T-helper 2 cell treated with Interferon-gamma antibody and Interleukin-4, amounts not matched to agents 5 μg/mL and 100 μg/mL, for 36 hours (primary cell): ENCODE measurements around the gene RHOBTB3.
"Not testable (repeated sequence)": the region's sequence is repeated elsewhere in the genome, so short reads cannot be mapped to it uniquely, and the experiment has no call there.

Experiments
- DNase-seq: peaks from one replicate; pipeline ENCODE4 v3.0.0; 2021; ENCODE audit warnings: low spot score
- H3K27ac Mint-ChIP-seq: one replicate; pipeline ENCODE4 v1.8.0; 2021; ENCODE audit warnings: mild to moderate bottlenecking, mixed read lengths
- H3K27me3 Mint-ChIP-seq: one replicate; pipeline ENCODE4 v1.8.0; 2021; ENCODE audit warnings: low read depth, mixed read lengths
- H3K36me3 Mint-ChIP-seq: one replicate; pipeline ENCODE4 v1.8.0; 2021; ENCODE audit warnings: low read depth, mixed read lengths
- H3K4me1 Mint-ChIP-seq: one replicate; pipeline ENCODE4 v1.8.0; 2021; ENCODE audit warnings: low read depth, mixed read lengths
- H3K4me3 Mint-ChIP-seq: one replicate; pipeline ENCODE4 v1.8.0; 2022; ENCODE audit warnings: mild to moderate bottlenecking, moderate library complexity, mixed read lengths
- H3K9me3 Mint-ChIP-seq: one replicate; pipeline ENCODE4 v1.8.0; 2021; ENCODE audit warnings: mixed read lengths

RHOBTB3 gene

GRCh38 chr5:95708876-95709275, 22.3 kb upstream of the RHOBTB3 start:
- Mint-ChIP-seq H3K9me3 (no peaks in the 10 kb centered on the region), H3K27me3 (peaks cover 31% of the 10 kb centered on the region), H3K4me1 (peaks cover 9% of the 10 kb centered on the region), H3K36me3 (no peaks in the 10 kb centered on the region), H3K4me3 (no peak overlapping the region), H3K27ac (no peak overlapping the region)
- no peak for DNase-seq

- no peak overlapping the region for H3K4me3 Mint-ChIP-seq
- H3K27me3 Mint-ChIP-seq, result peaks cover 33% of the 10 kb centered on the region
- H3K9me3 Mint-ChIP-seq, result no peaks in the 10 kb centered on the region
- H3K36me3 Mint-ChIP-seq, result no peaks in the 10 kb centered on the region
- DNase-seq, result no peak
- H3K4me1 Mint-ChIP-seq, result peaks cover 10% of the 10 kb centered on the region
- no peak overlapping the region for H3K27ac Mint-ChIP-seq
These were observed 21.0 kb upstream of the RHOBTB3 start for GRCh38 chr5:95709967-95710650.

- not testable (repeated sequence) for H3K36me3 Mint-ChIP-seq, DNase-seq, H3K4me3 Mint-ChIP-seq, H3K9me3 Mint-ChIP-seq, H3K27ac Mint-ChIP-seq
- Mint-ChIP-seq H3K27me3 (peaks cover 39% of the 10 kb centered on the region), H3K4me1 (peaks cover 16% of the 10 kb centered on the region)
These were observed 20.3 kb upstream of the RHOBTB3 start for GRCh38 chr5:95710651-95711500.

- H3K4me3 Mint-ChIP-seq, result no peak overlapping the region
- no peaks in the 10 kb centered on the region for H3K9me3 Mint-ChIP-seq
- H3K4me1 Mint-ChIP-seq, result peaks cover 15% of the 10 kb centered on the region
- H3K36me3 Mint-ChIP-seq, result no peaks in the 10 kb centered on the region
- no peak overlapping the region for H3K27ac Mint-ChIP-seq
- DNase-seq, result no peak
- H3K27me3 Mint-ChIP-seq, result peaks cover 44% of the 10 kb centered on the region
These were observed 19.4 kb upstream of the RHOBTB3 start for GRCh38 chr5:95711501-95712346.

- no peak overlapping the region for H3K27ac Mint-ChIP-seq
- no peaks in the 10 kb centered on the region for H3K36me3 Mint-ChIP-seq
- DNase-seq, result peak; percentile 66
- no peaks in the 10 kb centered on the region for H3K9me3 Mint-ChIP-seq
- peaks cover 39% of the 10 kb centered on the region for H3K27me3 Mint-ChIP-seq
- H3K4me3 Mint-ChIP-seq, result no peak overlapping the region
- peaks cover 15% of the 10 kb centered on the region for H3K4me1 Mint-ChIP-seq
These were observed 18.7 kb upstream of the RHOBTB3 start for GRCh38 chr5:95712347-95712958.

- not testable (repeated sequence) for H3K36me3 Mint-ChIP-seq, H3K4me3 Mint-ChIP-seq, H3K27ac Mint-ChIP-seq, DNase-seq, H3K9me3 Mint-ChIP-seq
- Mint-ChIP-seq H3K4me1 (peaks cover 15% of the 10 kb centered on the region), H3K27me3 (peaks cover 32% of the 10 kb centered on the region)
These were observed 17.9 kb upstream of the RHOBTB3 start for GRCh38 chr5:95713246-95713645.

GRCh38 chr5:95713960-95714710, 17.0 kb upstream of the RHOBTB3 start:
- H3K4me3 Mint-ChIP-seq, result no peak overlapping the region
- H3K27ac Mint-ChIP-seq, result no peak overlapping the region
- H3K36me3 Mint-ChIP-seq, result no peaks in the 10 kb centered on the region
- no peak for DNase-seq
- H3K27me3 Mint-ChIP-seq, result peaks cover 30% of the 10 kb centered on the region
- H3K9me3 Mint-ChIP-seq, result no peaks in the 10 kb centered on the region
- peaks cover 15% of the 10 kb centered on the region for H3K4me1 Mint-ChIP-seq

- H3K4me1 Mint-ChIP-seq, result peaks cover 15% of the 10 kb centered on the region
- H3K4me3 Mint-ChIP-seq, result no peak overlapping the region
- H3K36me3 Mint-ChIP-seq, result no peaks in the 10 kb centered on the region
- H3K9me3 Mint-ChIP-seq, result no peaks in the 10 kb centered on the region
- peak overlapping the region; percentile 12 for H3K27ac Mint-ChIP-seq
- H3K27me3 Mint-ChIP-seq, result peaks cover 33% of the 10 kb centered on the region
- no peak for DNase-seq
These were observed 15.2 kb upstream of the RHOBTB3 start for GRCh38 chr5:95715799-95716461.

- no peaks in the 10 kb centered on the region for H3K36me3 Mint-ChIP-seq
- H3K9me3 Mint-ChIP-seq, result no peaks in the 10 kb centered on the region
- peaks cover 13% of the 10 kb centered on the region for H3K4me1 Mint-ChIP-seq
- no peak for DNase-seq
- H3K27ac Mint-ChIP-seq, result no peak overlapping the region
- H3K4me3 Mint-ChIP-seq, result no peak overlapping the region
- H3K27me3 Mint-ChIP-seq, result peaks cover 34% of the 10 kb centered on the region
These were observed 13.7 kb upstream of the RHOBTB3 start for GRCh38 chr5:95717439-95717838.

GRCh38 chr5:95718203-95718602, 12.9 kb upstream of the RHOBTB3 start:
- H3K4me1 Mint-ChIP-seq, result peaks cover 13% of the 10 kb centered on the region
- no peak overlapping the region for H3K27ac Mint-ChIP-seq
- no peaks in the 10 kb centered on the region for H3K36me3 Mint-ChIP-seq
- H3K9me3 Mint-ChIP-seq, result no peaks in the 10 kb centered on the region
- H3K27me3 Mint-ChIP-seq, result peaks cover 37% of the 10 kb centered on the region
- peak; percentile 67 for DNase-seq
- no peak overlapping the region for H3K4me3 Mint-ChIP-seq

- peaks cover 15% of the 10 kb centered on the region for H3K4me1 Mint-ChIP-seq
- DNase-seq, result no peak
- no peak overlapping the region for H3K27ac Mint-ChIP-seq
- no peaks in the 10 kb centered on the region for H3K36me3 Mint-ChIP-seq
- H3K9me3 Mint-ChIP-seq, result no peaks in the 10 kb centered on the region
- H3K27me3 Mint-ChIP-seq, result peaks cover 34% of the 10 kb centered on the region
- H3K4me3 Mint-ChIP-seq, result no peak overlapping the region
These were observed 12.4 kb upstream of the RHOBTB3 start for GRCh38 chr5:95718738-95719137.

GRCh38 chr5:95720094-95720786, 10.9 kb upstream of the RHOBTB3 start:
- H3K27ac Mint-ChIP-seq, result no peak overlapping the region
- no peaks in the 10 kb centered on the region for H3K9me3 Mint-ChIP-seq
- H3K4me1 Mint-ChIP-seq, result peaks cover 12% of the 10 kb centered on the region
- peaks cover 32% of the 10 kb centered on the region for H3K27me3 Mint-ChIP-seq
- no peaks in the 10 kb centered on the region for H3K36me3 Mint-ChIP-seq
- no peak for DNase-seq
- H3K4me3 Mint-ChIP-seq, result no peak overlapping the region
